Retinal pigment epithelial cell (primary cell): ENCODE data around the gene ZNF710.

Source experiments
- DNase-seq: peaks from one replicate; pipeline ENCODE4 v3.0.0-alpha.2; 2010; ENCODE audit warnings: low read depth
- H3K4me3 ChIP-seq: 2 replicates; pipeline ENCODE4 v1.5.1; 2011; ENCODE audit warnings: mild to moderate bottlenecking, low read length, control low read depth, moderate library complexity
- TF ChIP-seq, protein P1 (sequence below): conservative IDR thresholded peaks from 2 replicates; pipeline ENCODE4 v1.5.1; 2011; ENCODE audit warnings: low read depth, low read length, control low read depth, inconsistent platforms

ZNF710 gene

DNA sequence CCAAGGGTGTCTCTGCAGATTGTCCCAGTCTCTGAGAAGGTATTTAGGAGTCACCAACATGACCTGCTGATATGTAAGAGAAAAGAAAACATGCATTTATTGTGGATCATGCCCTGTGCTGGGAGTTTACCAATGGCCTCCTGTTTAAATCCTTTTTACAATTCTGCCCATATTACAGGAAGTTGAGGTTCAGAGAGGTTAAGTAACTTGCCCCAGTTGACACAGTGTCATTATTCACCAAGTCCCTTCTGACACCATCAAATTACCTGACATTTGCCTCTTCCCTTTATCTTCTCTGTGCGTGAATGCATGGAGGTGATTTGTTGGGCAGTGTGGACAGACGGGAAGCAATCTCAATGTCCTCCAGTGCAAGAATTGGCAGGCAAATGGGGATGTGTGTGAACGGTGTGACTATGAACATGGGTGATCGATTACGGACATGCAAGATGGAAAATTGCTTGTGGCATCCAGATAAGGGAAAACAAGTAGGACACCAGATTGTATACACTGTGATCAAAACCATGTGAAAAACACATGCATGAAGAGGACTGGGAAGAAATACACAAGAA lies 27.3 kb downstream of the ZNF710 start:
- TF ChIP-seq, protein P1, sequence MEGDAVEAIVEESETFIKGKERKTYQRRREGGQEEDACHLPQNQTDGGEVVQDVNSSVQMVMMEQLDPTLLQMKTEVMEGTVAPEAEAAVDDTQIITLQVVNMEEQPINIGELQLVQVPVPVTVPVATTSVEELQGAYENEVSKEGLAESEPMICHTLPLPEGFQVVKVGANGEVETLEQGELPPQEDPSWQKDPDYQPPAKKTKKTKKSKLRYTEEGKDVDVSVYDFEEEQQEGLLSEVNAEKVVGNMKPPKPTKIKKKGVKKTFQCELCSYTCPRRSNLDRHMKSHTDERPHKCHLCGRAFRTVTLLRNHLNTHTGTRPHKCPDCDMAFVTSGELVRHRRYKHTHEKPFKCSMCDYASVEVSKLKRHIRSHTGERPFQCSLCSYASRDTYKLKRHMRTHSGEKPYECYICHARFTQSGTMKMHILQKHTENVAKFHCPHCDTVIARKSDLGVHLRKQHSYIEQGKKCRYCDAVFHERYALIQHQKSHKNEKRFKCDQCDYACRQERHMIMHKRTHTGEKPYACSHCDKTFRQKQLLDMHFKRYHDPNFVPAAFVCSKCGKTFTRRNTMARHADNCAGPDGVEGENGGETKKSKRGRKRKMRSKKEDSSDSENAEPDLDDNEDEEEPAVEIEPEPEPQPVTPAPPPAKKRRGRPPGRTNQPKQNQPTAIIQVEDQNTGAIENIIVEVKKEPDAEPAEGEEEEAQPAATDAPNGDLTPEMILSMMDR = no peak
- H3K4me3 ChIP-seq = no peak overlapping the region
- no peak for DNase-seq

DNA sequence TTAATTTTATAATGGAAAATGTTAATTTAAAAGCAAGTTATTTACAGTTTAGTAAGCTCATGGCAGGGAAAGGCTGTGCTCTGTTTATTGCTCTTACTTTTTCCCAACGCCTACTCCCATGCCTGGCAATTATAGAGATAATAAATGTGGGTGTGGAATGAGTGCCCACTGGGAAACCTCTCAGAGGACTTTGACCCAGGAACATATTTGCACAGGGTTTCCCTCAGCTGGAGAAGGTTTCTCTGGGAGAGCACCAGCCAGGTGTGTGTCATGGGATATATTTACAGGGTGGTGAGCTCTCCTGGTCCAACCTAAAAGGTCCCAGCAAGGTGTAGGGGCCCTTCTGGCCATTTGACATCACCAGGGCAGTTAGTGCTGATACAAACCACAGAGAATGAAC lies 27.9 kb downstream of the ZNF710 start:
- TF ChIP-seq, protein P1 = no peak
- no peak overlapping the region for H3K4me3 ChIP-seq
- no peak for DNase-seq

DNA sequence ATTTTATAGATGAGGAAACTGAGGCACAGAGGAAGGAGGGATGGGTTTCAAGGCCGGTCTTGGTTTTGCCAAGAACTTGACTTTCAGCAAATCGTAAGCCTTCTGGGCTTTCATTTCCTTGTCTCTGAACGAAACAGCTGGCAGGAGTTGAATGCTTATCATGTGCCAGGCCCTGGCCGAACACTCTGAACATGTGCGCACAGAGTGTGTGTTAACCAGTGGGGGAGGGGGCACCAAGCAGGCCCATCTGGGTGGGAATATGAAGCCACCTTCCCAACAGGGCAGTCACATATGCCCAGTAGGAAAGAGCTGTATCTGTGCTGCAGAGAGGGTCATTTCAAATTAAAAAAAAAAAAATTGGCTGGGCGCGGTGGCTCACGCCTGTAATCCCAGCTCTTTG lies 29.3 kb downstream of the ZNF710 start:
- TF ChIP-seq, protein P1 = no peak
- no peak for DNase-seq

DNA sequence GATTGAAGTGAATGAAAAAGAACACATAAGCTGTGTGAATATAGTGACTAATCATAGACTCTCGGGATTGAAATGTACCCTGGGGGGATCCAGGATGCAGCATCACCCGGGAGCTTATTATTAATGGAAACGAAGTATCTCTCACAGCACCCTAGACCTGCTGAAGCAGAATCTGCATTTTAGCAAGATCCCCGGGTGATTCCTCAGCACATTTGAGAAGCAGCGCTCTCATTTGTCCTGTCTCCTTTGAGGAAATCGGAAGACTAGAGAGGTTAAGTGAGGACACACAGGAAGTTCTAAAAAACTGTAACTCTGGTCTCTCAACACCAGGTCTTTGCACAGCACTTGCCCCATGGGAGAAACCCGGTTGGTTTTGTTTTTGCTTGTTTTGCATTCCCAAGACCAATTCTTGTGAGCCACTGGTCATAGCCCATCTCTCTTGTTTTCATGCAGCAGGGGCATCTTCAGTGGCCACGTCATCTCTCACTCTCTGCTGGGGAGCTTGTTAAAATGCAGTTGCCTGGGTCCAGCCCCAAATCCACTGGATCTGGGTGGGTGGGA lies 30.2 kb downstream of the ZNF710 start:
- no peak for DNase-seq
- TF ChIP-seq, protein P1 = no peak
- no peak overlapping the region for H3K4me3 ChIP-seq

More for the DNA sequence above, 29.3 kb downstream of the ZNF710 start:
- no peak overlapping the region for H3K4me3 ChIP-seq

DNA sequence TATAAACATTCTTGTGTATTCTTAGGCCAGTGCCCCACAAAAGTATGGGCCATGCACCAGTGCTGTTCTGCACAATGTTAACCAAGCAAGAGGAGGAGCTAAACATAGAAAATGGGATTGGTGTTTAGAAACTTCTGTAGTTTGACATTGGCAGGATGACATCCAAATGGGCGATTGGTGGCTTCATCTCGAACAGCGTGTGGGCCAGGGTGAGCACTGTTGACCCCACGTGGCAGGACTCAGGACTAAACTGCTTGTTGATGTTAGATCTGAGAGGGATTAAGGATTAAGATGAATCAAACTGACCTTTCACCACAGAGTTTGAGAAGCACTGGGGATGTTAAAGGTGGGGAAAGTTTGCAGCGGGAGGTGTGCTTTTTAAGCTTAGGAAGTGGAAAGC lies 31.9 kb downstream of the ZNF710 start:
- TF ChIP-seq, protein P1 = no peak
- DNase-seq = peak; percentile 11
- H3K4me3 ChIP-seq = no peak overlapping the region

DNA sequence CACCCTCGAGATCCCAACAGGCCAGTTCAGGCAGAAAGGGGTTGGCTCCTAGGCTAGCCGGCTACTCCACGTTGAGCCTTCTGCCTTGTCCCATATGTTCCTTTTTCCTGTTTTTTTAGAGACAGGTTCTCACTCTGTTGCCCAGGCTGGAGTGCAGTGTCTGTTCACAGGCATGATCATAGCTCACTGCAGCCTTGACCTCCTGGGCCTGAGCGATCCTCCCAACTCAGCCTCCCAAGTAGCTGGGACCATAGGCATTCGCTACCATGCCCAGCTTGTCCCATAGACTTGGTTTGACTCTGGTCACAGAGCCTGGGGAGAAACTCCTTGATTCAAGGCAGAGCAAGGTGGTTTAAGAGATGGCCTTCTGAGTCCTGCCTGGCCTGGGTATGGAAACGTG lies 32.3 kb downstream of the ZNF710 start:
- no peak for DNase-seq
- TF ChIP-seq, protein P1 = no peak
- H3K4me3 ChIP-seq = no peak overlapping the region

DNA sequence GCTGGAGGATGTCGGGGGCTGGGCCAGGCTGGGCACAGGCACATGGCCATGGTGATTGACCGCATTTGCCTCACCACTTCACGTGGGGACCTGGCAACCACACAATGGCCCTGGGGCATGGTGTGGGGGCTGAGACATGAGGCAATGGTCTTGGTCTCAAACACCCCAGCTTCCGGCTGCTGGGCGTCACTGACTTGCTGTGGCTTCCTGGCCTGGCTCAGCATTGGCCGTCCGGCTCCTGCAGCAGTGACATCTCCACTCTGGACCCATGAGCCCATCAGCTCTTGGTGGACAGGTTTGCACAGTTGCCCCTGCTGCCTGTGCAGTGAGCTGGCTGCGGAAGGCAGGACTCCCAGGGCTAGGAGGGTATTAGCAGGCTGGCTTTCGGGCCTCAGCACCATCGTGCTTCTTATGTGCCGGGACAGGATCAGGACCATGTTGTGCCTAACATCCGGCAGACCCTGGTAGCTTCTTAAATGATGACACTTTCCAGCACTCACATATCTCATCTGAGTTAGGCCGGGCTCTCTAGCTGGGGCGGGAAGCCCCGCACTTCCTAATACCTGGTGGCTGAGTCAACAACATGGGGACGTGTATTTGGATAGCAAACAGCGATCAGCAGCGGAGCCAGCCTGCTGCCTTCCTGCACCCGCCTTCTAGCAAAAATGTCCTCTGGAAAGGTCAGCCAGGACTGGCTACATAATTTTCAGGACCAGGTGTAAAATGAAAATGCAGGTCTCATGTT lies 34.1 kb downstream of the ZNF710 start:
- no peak overlapping the region for H3K4me3 ChIP-seq
- TF ChIP-seq, protein P1 = no peak
- no peak for DNase-seq
